Transverse colon (tissue), 4 donors: ENCODE measurements around the gene TMPRSS2. TPM values are rescaled to one million over a fixed set of nuclear protein-coding genes. Genes with fewer than 3 reads are reported as not detected.

Experiments used
- DNase-seq: peaks from one replicate; pipeline ENCODE4 v3.0.0-alpha.2; 2019
- H3K27ac ChIP-seq, 4 donors: fragments of 200-600 bp; sonication (generic); 2 replicates each; pipeline ENCODE4 v1.5.1; 2016 to 2018; ENCODE audit warnings: inconsistent platforms in 4 of 4
- H3K27me3 ChIP-seq: fragments of 200-600 bp; sonication (generic); 2 replicates; pipeline ENCODE4 v1.5.1; 2017; ENCODE audit warnings: inconsistent platforms
- H3K36me3 ChIP-seq, 4 donors: fragments of 200-600 bp; sonication (generic); 2 replicates each; pipeline ENCODE4 v1.5.1; 2017 to 2019; ENCODE audit warnings: inconsistent platforms in 4 of 4
- H3K4me1 ChIP-seq, 4 donors: fragments of 200-600 bp; sonication (generic); 2 replicates each; pipeline ENCODE4 v1.5.1; 2017 to 2020; ENCODE audit warnings: inconsistent platforms in 4 of 4
- H3K4me3 ChIP-seq, 4 donors: fragments of 200-600 bp; sonication (generic); 1 replicate in 1 of 4; 2 replicates in 3 of 4; pipeline versions ENCODE4 v1.5.1 to v1.6.1; 2017 to 2019; ENCODE audit warnings: inconsistent platforms in 4 of 4
- H3K9me3 ChIP-seq, 2 donors: fragments of 200-600 bp; sonication (generic); 2 replicates each; pipeline ENCODE4 v1.5.1; 2017 to 2019; ENCODE audit warnings: inconsistent platforms in 2 of 2
- CTCF ChIP-seq, 5 experiments: fragments of 200-600 bp in 3 of 5; fragments of 450-650 bp in 2 of 5; sonication (generic) in 3 of 5; IDR thresholded peaks; 1 replicate in 2 of 5; 2 replicates in 3 of 5; pipeline ENCODE4 v1.5.1; 2016 to 2017; ENCODE audit warnings: antibody characterized with exemption in 5 of 5, inconsistent platforms in 3 of 5, mild to moderate bottlenecking in 2 of 5, moderate library complexity in 1 of 5
- EP300 ChIP-seq: sonication (generic); formaldehyde crosslinking; IDR thresholded peaks from one replicate; pipeline ENCODE4 v1.6.1; 2017; ENCODE audit warnings: antibody characterized with exemption, low read depth
- POLR2A ChIP-seq: fragments of 450-650 bp; IDR thresholded peaks from one replicate; pipeline ENCODE4 v1.6.1; 2016; ENCODE audit warnings: antibody characterized with exemption, mild to moderate bottlenecking, moderate library complexity
- POLR2AphosphoS5 ChIP-seq, 3 donors: sonication (generic); formaldehyde crosslinking; IDR thresholded peaks; one replicate each; pipeline ENCODE4 v1.6.1; 2016; ENCODE audit warnings: antibody characterized with exemption in 3 of 3
- WGBS, 2 donors: methylation state at CpG; one replicate each; pipeline ENCODE4 v1.1.5; 2018; ENCODE audit warnings: low coverage in 1 of 2; 5-methylcytosine and 5-hydroxymethylcytosine counted together
- in situ Hi-C, 4 donors: fragments of 200-750 bp; cut with MboI; loops; one replicate each; pipeline versions ENCODE4 v1.15.0 to v1.15.1; 2017; ENCODE audit warnings: low sequenced_read_pairs in 3 of 4, low pct_ligation_motif_present in 1 of 4, low pct_unique_long_range_greater_than_20kb in 1 of 4
- intact Hi-C: fragments of 100-400 bp; cut with DNase I; formaldehyde crosslinking; loops from one replicate; pipeline ENCODE4 v1.15.1; 2023; ENCODE audit warnings: low total_unique reads
- total RNA-seq, 4 donors: library from RNA; depleted of rRNA; stranded (reverse); fragments of >200 nt; gene quantifications; one replicate each; pipeline ENCODE4 v1.1.0, GENCODE V29; 2016

TMPRSS2 gene
- total RNA-seq, 4 donors from 2014 or later, result 65.3 to 557 (median 485) TPM

- in situ Hi-C loops (no loop called here), intact Hi-C loops (no loop called here)
- Histone ChIP-seq H3K36me3 (no peaks in the 10 kb centered on the region), H3K27ac (peak overlapping the region in 1 of 4 donors; percentile 12), H3K4me1 (peaks cover 0 to 12% (median 2%) of the 10 kb centered on the region in 4 donors), H3K4me3 (no peak overlapping the region), H3K9me3 (no peaks in the 10 kb centered on the region), H3K27me3 (no peaks in the 10 kb centered on the region)
- WGBS, 2 donors, result 36 to 44% methylated on average over 2 to 7 of the region's 7 CpGs
- DNase-seq, result peak; percentile 32
- no peak for TF ChIP-seq POLR2A
- no peak for TF ChIP-seq POLR2AphosphoS5 (IDR thresholded peaks at IDR 0.05)
- no peak for TF ChIP-seq CTCF (IDR thresholded peaks at IDR 0.05)
- TF ChIP-seq EP300, result no peak
These were observed 28.8 kb upstream of the TMPRSS2 start for GRCh38 chr21:41536827-41537103.

DNA sequence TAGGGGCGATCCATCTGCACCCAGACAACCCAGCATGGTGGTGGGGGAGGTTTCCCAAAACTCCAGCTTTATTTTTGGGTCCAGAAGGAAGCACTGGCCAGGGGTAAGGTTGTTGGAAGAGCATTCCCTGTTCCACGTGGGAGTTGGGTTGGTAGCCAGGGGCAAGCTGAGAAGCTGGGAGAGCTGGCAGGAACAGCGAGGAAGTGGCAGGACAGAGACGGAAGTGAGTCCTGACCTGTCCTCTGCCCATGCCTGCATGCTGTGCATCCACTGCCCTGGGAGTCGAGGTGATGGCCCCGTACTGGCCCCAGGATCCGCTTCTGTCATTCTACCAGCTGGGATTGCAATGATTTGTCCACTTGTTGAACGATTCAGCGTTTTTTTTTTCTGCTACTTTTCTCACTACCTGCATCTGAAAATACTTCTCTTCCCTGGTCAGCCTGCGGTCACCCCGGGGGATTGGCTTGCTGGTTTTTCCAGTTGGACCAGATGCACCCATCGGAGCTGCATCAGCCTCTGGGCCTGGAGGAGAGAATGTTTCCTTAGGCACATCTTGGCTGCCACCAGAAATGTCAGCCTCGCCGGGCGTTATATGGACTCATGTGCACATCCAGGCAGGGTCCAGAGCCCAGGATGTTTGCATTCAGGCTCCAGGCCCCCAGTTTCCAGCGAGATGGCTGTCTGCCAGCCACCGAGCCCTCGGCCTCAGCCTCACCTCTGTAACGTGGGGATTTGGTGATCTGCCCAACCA, 28.3 kb upstream of the TMPRSS2 start:
- Histone ChIP-seq H3K36me3 (no peaks in the 10 kb centered on the region), H3K27ac (peak overlapping the region in 1 of 4 donors; percentile 12), H3K27me3 (no peaks in the 10 kb centered on the region), H3K9me3 (no peaks in the 10 kb centered on the region), H3K4me3 (no peak overlapping the region), H3K4me1 (peaks cover 0 to 12% (median 2%) of the 10 kb centered on the region in 4 donors)
- TF ChIP-seq CTCF (IDR thresholded peaks at IDR 0.05) (no peak), EP300 (no peak), POLR2A (no peak), POLR2AphosphoS5 (IDR thresholded peaks at IDR 0.05) (no peak)
- peak; percentile 59 for DNase-seq
- intact Hi-C loops (no loop called here), in situ Hi-C loops (no loop called here)
- WGBS, 2 donors, result 40 to 55% methylated on average over 2 to 19 of the region's 19 CpGs

DNA sequence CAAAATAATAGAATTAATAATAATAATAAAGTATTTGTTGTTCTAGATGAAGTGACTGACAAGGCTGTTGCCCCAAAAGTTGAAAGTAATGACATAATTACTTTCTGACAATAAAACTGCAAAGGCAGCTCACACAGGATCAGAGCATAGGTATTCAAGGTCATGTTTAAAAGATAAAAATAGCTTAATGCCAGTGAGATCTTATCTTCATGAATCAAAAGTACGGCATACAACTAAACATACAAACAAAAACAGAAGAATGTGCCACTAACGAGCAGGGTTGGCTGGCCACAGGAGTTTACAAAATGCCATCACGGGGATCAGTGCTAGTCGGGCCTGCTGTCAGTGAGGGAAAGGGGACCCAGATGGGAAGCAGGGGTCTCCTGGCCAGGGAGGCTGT, 22.4 kb upstream of the TMPRSS2 start:
- Histone ChIP-seq H3K4me3 (no peak overlapping the region), H3K27me3 (no peaks in the 10 kb centered on the region), H3K4me1 (peaks cover 5 to 30% (median 15%) of the 10 kb centered on the region in 4 donors), H3K36me3 (no peaks in the 10 kb centered on the region), H3K9me3 (no peaks in the 10 kb centered on the region), H3K27ac (no peak overlapping the region)
- DNase-seq, result no peak
- TF ChIP-seq POLR2AphosphoS5 (IDR thresholded peaks at IDR 0.05) (no peak), CTCF (IDR thresholded peaks at IDR 0.05) (no peak), POLR2A (no peak), EP300 (no peak)
- in situ Hi-C loops, result no loop called here
- intact Hi-C loops, result no loop called here
- WGBS, 2 donors, result 34 to 64% methylated on average over 4 of the region's 4 CpGs

DNA sequence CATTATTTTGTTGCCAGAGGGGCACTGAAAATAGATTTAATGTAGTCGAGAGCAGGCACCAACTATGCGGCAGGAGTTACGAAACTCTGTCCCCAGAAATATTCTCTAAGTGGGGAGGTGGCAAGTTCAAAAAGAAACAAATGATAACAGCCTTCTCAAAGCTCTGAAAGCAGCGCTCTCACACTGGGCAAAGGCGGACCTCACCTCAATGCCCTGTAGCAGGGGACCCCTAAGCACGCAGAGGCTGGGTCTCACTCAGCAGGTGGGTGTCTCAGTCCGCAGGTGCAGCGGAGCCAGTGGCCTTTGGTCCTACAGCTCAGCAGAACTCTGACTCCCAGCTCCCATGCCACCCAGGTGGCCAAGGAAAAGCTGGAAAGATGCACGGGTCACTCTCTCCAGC, 21.8 kb upstream of the TMPRSS2 start:
- intact Hi-C loops, result no loop called here
- in situ Hi-C loops, result no loop called here
- DNase-seq, result no peak

More for the DNA sequence above, 21.8 kb upstream of the TMPRSS2 start:
- no peaks in the 10 kb centered on the region for H3K36me3 ChIP-seq
- H3K4me3 ChIP-seq, result no peak overlapping the region
- TF ChIP-seq CTCF (IDR thresholded peaks at IDR 0.05) (no peak), EP300 (no peak), POLR2A (no peak), POLR2AphosphoS5 (IDR thresholded peaks at IDR 0.05) (no peak)
- no peaks in the 10 kb centered on the region for H3K27me3 ChIP-seq
- WGBS, 2 donors, result 81 to 82% methylated on average over 4 to 9 of the region's 9 CpGs
- H3K27ac ChIP-seq, result no peak overlapping the region
- H3K9me3 ChIP-seq, result no peaks in the 10 kb centered on the region
- H3K4me1 ChIP-seq, result peaks cover 10 to 36% (median 18%) of the 10 kb centered on the region in 4 donors
